GM19328 (cell line): ENCODE results near the gene HDAC9.

Experiments
- ATAC-seq: cut with Tn5 transposase; IDR thresholded peaks from one replicate; pipeline ENCODE4 v1.9.1; 2021; ENCODE audit warnings: mild to moderate bottlenecking, moderate library complexity; ENCODE audit not compliant: unreplicated experiment

The HDAC9 gene

DNA sequence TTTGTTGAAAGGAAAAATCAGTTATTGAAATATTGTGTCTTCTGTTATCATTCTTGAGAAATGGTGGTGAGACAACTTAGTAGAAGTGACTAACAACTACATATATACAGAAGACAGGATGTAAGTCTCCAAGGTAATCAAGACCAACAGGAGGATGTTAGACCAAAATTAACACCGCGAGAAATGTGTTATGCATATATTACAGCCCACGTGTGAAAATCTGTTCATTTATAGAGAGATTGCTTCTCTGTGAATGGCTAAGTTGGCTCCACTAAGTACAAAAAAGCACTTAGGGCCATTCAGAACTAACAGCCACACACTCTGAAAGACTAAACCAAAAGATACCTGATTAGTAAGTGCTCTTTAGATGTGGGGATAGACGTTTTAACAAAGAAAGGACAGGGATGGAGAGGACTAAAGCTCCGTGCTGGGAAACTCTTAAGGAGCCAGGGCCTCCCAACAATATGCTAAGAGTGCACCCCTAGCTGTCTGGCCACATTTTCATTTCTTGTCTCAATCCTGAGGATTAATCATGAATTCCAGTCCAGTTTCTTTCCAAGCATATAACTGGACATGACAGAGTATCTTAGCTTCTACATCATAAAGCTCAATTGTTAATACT, 26.5 kb downstream of the HDAC9 start:
- peak; percentile 51 for ATAC-seq

DNA sequence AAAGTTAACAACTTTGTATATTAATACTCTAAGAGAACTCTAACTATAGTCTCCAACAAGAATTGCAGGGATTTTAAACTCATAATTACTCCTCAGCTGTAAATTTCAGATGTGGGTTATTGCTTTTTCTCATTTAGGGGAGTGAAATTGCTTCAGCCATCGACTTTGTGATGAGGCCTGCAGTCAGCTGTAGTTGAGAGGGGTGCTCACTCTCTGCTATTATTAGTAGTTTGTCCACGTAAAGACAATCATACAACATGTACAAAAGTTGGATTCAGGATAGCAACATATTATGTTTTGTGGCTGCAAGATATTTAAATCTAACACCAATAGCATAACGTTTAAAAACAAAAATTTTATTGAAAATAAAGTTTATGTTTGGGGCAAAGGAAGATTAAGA, 28.7 kb downstream of the HDAC9 start:
- no peak for ATAC-seq

DNA sequence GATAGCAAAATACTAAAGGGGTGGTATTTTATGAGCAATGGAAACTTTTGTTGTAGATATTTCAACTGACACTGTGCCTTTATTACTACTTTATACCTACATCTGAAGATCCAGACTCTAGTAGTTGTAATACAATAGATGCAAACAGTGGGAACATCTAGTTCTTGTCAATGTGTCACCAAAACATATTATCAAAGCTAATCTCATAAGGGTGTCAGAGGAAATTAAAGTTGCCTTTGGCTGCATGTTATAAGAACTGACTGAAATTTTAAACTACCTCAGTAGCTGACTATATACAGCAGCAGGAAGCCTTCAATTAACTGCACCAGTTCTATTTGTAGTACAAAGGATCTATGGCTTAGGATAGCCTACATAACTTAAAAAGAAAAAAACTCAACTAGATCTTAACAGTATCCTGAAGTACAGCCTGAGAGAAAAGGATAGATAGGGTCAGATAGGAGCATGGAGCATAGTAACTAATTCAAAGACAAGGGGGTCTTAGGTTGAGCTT, 30.9 kb downstream of the HDAC9 start:
- no peak for ATAC-seq

DNA sequence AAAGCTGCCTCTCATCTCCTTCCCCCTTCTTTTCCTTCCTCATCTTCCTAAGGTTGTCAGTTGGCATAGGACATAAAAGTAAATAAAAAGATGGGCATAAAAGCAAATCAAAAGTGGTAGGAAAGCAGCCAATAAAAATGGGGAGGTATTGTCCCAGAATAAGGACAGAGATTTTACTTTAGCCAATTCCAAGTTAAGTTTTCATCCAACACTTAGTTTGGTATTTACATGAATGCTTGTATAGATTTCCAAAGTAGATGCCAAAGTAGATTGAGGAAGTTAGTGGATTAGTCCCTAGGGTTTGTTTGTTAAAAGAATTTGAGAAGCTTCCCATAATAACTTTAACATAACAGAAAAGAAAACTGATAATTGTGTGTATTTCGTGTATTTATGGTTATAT, 33.7 kb downstream of the HDAC9 start:
- ATAC-seq = no peak

DNA sequence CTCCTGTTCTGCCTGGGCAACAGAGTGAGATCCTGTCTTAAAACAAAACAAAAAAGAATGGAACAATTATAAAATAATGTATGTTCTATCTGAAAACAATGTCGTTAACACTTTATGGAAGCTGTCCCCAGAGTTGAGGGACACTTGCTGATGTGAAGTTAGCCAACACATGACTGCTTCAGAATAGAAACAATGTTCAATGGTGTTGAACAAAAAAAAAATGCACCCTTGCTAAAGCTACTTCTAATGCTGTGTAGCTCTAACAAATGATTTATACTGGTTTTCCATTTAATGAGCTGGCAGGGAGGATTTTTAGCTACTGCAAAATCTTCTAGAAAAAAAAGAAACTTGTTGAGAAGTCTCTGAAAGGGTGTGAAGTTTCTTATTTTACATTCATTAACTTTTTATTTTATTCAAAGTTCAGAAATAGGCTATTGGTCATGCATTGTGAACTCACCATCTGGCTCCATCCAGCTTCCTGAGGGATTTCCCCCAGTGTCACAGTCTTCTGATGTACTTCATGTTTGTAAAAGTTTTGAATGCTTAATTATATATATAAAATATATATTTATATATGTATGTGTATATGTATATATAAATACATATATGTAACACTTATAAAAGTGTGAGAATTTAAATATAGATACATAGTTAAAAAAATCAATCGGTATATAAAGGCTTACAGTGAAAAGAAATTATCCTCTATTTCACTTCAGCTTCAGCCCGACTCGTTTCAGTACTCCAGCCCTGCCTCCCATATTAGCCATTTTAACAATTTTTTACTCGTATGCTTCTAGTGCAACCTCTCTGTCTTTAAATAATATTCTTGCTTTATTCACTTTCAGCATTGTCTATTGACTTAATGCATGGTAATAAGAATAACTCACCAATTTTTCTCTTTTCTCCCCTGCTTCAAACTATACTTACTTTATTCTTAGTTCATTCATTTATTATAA, 35.0 kb downstream of the HDAC9 start:
- no peak for ATAC-seq

GRCh38 chr7:18531539-18531938, 36.0 kb downstream of the HDAC9 start:
- ATAC-seq = no peak

- no peak for ATAC-seq
Measured at GRCh38 chr7:18532813-18533212, 37.3 kb downstream of the HDAC9 start.

DNA sequence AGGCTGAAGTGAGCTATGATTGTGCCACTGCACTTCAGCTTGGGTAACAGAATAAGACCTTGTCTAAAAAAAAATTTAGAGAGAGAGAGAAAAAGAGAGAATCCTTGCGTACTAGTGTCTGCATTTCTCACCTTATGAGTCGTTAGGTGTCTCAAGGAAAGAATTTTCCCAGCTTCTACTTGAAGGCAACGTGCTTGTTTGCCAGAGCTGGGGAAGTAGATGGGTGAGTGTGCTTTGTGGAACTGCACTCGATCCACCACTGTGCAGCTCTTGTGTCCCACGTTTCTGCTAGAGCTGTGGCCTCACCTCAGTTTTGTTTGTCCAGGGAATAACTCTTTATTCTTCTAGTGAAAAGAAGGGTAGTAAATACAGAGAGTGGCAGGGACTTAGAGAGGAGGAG, 38.9 kb downstream of the HDAC9 start:
- ATAC-seq = no peak

GRCh38 chr7:18535810-18536415, 40.4 kb downstream of the HDAC9 start:
- no peak for ATAC-seq

- ATAC-seq = no peak
Measured at GRCh38 chr7:18536486-18536885, 40.9 kb downstream of the HDAC9 start.

DNA sequence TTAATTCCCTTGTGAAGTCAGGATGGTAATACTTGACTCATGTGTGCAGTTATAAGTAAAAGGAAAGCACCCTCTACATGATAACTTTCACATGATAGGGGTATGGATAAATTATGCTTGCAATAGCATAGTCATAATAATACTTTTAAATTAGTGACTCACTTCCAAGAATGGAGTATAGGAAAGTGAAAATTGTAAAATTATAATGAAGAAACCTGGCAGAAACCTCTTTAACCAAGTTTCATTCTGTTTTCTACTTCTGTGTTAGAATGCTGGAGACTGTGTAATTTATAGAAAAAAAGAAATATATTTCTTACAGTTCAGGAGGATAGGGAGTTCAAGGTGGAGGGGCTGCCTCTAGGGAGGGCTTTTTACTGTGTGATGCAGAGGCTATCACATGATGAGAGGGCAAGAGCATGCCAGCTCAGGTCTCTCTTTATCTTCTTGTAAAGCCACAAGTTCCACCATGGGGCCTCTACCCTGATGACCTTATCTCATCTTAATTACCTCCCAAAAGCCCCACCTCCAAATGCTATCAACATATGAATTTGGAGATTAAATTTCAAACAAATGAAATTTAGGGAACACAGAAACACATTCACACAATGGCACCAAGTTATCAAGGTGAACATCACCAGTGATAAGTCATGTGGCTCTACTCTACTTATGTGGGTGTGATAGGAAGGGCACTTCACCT, 43.2 kb downstream of the HDAC9 start:
- ATAC-seq = no peak

- ATAC-seq = no peak
Measured at GRCh38 chr7:18540396-18540795, 44.8 kb downstream of the HDAC9 start.

DNA sequence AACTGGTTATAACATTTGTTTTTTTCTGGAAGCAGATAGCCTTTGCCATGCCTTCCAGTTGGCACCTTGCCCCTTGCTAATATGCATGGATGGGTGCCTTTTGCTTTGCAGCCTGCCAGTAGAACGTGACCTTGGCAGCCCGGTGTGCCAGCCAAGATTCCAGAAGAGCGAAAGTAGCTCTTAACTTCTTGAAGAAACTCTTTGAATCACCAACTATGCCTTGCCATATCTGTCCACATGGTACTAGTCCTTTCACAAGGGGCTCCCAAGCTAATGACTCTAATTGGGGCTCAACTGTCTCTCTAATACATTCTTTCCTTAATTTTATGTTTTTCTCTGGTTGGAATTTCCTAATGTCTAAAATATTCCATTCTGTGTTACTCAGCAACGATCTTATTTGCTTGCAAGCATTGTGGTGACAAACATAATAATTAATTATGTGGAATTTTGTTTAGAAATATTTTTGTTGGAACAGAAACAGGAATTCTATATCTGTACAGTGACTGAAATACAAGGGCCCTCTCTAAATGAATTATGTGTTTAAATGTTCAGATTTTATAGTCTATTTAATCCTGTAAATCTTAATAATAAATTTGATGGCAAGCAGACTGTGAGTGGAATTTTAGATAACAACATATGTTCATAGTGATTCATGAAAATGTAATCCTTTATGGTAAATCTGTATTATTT, 45.8 kb downstream of the HDAC9 start:
- no peak for ATAC-seq

DNA sequence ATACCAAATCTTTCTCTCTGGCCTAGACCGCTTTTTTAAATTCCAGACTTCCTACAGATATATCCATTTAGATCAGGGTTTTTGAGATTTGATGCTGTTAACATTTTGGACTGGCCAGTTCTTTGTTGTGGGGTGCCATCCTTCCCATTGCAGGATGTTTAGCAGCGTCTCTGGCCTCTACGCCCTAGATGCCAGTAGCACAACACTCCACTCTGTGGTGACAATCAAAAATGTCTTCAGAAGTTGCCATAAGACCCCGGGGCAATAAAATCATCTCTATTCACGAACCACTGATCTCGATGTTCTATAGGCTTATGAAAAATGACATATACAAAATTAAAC, 46.3 kb downstream of the HDAC9 start:
- ATAC-seq = no peak

GRCh38 chr7:18546576-18546975, 51.0 kb downstream of the HDAC9 start:
- ATAC-seq = no peak

GRCh38 chr7:18547509-18548187, 52.1 kb downstream of the HDAC9 start:
- no peak for ATAC-seq

DNA sequence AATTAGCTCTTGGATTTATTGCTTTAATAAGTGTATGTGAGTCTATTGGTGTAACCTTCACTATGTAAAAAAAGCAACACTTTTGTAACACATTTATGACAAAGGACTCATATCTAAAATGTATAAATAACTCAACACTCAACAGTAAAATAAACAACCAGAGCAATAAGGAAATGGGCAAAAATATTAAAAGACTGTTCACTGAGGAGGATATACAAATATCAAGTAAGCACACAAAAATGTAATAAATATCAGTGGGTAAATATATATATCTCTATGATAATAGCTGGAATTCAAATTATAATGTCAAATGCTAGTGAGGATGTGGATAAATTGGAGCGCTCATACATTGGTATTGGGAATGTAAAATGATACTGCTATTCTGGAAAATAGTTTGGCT, 53.0 kb downstream of the HDAC9 start:
- no peak for ATAC-seq

- no peak for ATAC-seq
Measured at GRCh38 chr7:18550574-18550973, 55.0 kb downstream of the HDAC9 start.

DNA sequence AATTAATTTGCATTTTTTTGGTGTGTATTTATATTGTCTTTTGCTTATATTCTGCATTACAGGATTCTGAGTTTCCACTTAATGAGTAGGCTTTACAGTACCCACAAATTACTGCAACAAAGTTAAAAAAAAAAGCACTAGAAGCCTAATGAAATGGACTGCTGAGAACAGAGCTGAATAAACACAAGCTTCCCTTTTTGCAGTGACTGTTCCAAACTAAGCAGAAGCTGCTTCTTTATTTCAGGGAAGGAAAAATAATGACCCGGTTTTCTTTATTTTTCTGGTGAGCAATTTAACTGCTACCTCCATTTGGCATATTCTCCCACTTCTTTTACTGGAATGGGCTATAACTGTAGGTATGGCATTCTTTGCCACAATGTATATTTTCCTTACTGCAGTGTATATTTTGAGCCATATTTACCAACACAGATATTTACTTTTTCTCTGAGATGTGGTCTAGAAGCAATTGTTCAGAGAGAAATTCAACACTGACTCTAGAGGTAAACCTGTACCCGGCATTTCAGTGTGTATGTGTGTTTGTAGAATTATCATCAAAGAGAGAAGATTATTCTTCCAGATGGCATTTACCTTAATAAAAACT, 56.9 kb downstream of the HDAC9 start:
- no peak for ATAC-seq
